Right ventricle myocardium inferior (tissue), 1 donor: ENCODE data around the gene RPP14. TPM values are rescaled to one million over a fixed set of nuclear protein-coding genes. Genes with fewer than 3 reads are reported as not detected.
"Not testable (repeated sequence)": the region's sequence is repeated elsewhere in the genome, so short reads cannot be mapped to it uniquely, and the experiment has no call there.

ENCODE experiments used
- ATAC-seq: fragments of 200-7000 bp; cut with Tn5 transposase; one replicate; pipeline ENCODE4 v1.9.1; 2020; ENCODE audit warnings: mild to moderate bottlenecking, moderate library complexity
- DNase-seq: peaks from one replicate; pipeline ENCODE4 v3.0.0; 2021; ENCODE audit errors: missing footprints
- intact Hi-C: fragments of 100-400 bp; cut with DNase I; formaldehyde crosslinking; loops from one replicate; pipeline ENCODE4 v1.11.0; 2022
- total RNA-seq: library from RNA; stranded (reverse); fragmentation: NEBNext Ultra II Directional; extraction: Animal tissue kit (Norgen Biotek cat#: 25700); gene quantifications from one replicate; pipeline ENCODE4 v1.2.1, GENCODE V29; 2021
- donor health status: DM: no; HTN: yes; CAD: no; lungs with severe emphysema.

RPP14 gene
- total RNA-seq, 1 donor from 2014 or later: 23.2 TPM

DNA sequence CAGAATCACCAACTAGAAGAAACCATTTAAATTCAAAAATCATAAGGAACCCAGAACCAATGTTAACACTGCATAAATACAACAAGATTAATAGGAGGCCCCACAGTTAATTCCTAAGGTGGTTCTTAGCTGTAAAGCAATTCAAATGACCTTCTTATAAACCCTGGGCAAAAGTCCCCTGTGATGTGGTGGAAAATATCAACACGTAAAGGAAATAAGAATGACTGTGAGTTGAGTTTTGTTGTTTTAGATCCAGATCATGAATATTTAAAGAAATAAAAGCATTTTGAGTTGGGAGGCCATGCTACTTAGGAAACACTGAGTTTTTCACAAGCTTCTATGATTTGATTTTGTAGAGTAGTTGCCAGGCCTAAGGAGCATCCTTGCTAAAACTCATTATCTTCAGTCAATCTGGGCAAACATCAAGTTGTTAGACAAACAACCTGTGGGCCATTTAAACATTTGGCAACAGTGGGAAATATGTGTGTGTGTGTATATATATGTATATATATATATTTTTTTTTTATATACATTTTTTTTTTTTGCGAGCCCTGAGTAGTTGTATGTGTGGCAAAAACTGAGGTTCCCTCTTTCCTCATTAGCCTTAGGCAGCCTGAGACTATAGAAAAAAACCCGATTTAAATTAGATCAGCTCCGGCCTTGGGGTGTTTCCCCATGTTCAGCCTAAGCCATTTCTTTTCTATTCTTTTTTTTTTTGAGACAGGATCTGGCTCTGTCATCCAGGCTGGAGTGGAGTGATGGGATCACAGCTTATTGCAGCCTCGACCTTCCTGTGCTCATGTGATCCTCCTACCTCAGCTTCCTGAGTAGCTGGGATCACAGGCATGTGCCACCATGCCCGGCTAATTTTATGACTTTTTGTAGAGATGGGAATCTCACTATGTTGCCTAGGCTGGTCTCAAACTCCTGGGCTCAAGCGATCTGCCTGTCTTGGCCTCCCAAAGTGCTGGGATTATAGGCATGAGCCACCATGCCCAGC is 18.6 kb downstream of the RPP14 start:
- intact Hi-C loops: loop anchor here (5.0 kb wide), 2 partner anchors 208 to 308 kb away; no protein-coding TSS in a partner anchor
- no peak for ATAC-seq

DNA sequence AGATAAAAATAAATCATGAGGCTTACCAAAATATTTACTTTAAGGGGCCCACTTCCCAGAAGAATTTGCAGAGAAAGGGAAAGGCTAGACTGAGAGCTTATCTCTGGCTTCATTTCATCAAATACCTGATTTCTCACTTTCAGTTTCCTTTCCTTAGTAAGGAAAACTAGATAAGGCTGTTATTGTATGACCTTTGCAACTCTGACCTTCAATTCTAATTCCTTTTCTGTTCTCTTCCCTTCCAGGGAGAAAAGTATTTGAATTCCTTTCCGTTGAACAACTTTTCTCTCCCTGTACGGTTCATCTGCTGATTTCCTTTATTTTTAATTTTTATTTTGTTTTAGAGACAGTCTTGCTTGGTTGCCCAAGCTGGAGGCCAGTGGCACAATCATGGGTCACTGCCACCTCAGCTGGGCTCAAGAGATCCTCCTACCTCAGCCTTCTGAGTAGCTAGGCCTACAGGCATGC is 19.5 kb downstream of the RPP14 start:
- intact Hi-C loops: no loop called here
- ATAC-seq (no peak), DNase-seq (no peak)

More for the DNA sequence above, 18.6 kb downstream of the RPP14 start:
- DNase-seq: no peak

DNA sequence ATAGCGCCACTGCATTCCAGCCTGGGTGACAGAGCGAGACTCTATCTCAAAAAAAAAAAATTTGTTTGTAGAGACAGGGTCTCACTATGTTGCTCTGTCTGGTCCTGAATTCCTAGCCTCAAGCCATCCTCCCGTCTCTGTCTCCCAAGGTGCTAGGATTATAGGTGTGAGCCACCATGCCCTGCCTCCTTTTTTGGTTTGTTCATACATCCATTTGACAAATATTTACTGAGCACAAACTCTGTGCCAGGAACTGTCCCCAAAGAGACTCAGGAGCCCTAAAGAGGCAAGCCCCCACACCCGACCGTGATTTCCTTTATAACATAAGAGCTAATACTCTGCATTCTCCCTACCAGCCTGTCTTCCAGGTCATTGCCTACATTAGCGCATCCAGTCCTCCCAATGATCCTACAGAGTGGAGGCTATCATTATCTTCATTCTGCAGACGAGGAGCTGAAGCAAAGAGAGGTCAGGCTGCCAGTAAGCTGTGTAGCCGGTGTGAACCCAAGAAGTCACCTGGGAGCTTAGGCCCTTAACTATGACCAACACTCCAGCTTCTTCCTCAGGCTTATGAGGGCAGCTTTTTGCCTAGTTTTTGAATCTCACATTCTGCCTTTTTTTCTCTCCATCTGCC is 20.3 kb downstream of the RPP14 start:
- DNase-seq (no peak), ATAC-seq (no peak)
- intact Hi-C loops: no loop called here

DNA sequence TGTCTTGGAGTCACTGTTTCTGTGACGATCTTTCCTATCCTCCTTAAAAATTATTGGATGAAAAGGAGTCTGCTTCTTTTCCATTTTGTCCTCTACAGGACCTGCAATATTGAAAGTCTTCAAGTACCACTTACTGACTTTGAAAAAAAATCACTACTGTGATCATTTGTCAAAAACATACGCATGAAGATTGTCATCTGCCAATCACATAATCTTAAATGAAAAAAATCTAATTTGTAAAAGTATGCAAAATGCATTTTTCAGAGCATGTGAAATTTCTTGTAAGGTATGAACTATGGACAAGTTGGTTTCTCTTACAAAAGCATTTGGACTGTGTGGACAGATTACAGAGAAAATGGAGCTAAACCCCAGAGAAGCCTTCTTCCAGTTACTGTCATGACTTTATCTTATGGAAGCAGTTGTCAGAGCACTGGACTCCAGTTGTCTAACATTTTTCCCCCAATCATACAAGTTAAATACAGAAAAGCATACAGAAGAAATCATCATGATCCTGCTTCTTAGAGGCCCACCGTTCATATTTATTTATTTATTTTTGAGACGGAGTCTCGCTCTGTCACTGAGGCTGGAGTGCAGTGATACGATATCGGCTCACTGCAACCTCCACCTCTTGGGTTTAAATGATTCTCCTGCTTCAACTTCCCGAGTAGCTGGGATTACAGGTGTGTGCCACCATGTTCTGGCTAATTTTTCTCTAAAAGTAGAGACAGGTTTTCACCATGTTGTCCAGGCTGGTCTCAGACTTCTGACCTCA is 23.3 kb downstream of the RPP14 start:
- intact Hi-C loops: no loop called here
- DNase-seq (no peak), ATAC-seq (no peak)

DNA sequence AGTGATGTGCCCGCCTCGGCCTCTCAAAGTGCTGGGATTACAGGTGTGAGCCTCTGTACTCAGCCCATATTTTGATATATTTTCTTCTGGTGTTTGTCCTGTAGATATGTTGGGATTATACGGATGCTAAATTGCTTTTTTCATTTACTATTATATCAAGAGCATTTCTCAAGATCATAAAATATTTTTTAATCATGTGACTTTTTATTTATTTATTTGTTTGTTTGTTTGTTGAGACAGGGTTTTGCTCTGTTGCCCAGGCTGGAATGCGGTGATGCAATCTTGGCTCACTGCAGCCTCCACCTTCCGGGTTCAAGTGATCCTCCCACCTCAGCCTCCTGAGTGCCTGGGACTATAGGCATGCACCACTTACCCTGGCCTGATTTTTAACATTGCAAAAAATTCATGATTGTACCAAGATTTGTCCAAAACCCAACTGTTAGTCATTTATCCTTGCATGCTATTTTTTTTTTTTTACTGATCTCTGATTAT is 23.9 kb downstream of the RPP14 start:
- intact Hi-C loops: no loop called here
- no peak for ATAC-seq
- DNase-seq: no peak

DNA sequence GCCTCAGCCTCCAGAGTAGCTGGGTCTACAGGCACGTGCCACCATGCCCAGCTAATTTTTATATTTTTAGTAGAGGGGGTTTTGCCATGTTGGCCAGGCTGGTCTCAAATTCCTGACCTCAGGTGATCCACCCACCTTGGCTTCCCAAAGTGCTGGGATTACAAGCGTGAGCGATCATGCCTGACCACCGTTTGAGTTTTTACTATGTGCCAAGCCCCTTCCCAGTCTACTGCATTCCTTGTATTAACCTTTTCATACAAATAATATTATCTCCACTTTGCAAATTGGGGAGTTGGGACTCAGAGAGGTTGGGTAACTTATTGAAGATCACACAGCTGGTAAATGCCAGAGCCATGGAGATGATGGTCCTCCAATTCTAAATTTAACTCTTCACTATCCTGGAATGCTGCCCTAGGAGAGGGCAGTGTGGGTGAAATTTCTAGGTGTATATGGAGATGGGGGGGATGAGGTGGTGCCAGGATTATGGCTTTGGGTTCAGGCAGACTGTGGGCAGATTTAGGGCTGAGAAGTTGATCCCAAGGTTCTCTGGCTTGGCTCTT is 25.6 kb downstream of the RPP14 start:
- DNase-seq: no peak
- intact Hi-C loops: loop anchor here (2.0 kb wide), 1 partner anchor 159 kb away; no protein-coding TSS in a partner anchor
- no peak for ATAC-seq

DNA sequence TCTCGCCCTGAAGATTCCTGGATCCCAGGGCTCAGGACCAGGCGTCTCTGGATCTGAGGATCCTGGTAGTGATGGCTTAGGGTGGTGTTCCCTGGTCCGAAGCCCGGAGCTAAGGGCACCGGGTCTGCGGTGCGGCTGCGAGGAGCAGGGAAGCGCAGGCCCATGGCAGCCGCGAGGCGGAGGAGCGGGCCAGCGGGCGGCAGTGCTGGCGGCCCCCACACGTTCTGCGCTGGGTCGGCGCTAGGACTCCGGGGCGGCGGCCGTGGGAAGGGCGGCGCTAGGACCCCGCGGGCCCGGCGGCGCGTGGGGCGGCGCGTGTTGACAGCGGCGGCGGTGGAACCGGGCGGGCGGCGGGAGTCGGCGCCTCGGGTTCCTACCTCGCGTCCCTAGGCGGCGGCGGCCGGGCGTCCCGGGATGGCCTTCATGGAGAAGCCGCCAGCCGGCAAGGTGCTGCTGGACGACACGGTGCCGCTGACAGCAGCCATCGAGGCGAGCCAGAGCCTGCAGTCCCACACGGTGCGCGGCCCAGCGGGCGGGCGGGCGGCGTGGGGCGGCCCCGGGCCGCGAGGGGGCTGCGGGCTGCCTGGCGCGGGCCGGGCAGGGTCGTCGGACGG is 26.6 kb downstream of the RPP14 start, which contains the start of gene PXK:
Gene PXK, plus strand, starts transcription at position 318 of the 614 bp plus-strand sequence. Its CDS starts 97 bp downstream, at position 415.
- intact Hi-C loops: loop anchor here (2.0 kb wide), 1 partner anchor 158 kb away; no protein-coding TSS in a partner anchor
- peak; percentile 96 for ATAC-seq

DNA sequence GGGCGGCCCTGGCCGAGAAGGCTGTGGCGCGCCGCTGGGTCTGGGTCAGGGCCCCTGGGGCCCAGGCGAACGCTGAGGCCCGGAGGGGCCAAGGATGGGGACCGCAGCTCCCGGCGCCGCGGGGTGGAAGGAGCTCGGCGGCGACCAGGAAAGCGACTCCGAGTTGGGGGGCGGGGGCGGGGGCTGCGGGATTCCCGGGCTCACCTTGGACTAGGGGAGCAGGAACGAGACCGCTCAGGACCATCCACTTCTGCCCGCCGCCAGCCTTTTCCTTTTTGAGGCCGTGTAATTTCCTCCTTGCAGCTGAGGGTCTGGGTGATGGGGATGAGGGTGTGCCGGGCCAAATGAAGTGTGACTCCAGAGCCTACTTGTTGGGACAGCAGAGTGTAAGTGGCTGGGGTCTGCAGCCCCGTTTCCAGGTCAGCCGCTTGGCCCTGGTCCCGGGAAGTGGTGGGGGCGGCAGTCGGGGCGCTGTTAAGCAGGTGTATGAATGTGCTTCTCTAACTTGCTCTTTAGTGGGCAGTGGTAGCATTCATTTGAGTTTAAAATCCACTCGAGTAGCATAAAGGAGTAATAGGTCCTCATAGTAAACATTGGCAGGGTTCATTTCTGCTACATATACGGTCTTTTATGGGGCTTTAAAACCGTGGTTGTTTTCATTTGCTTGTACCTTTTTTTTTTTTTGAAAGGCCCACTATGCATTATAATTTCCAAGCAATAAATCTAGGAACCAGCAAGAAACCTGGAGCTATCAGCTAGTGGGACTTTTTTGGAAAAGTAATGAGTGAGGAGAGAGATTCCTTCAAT is 27.4 kb downstream of the RPP14 start:
- intact Hi-C loops: loop anchor here (2.0 kb wide), 1 partner anchor 157 kb away; no protein-coding TSS in a partner anchor
- DNase-seq (no peak), ATAC-seq (peak; percentile 4)

More for the DNA sequence above, 26.6 kb downstream of the RPP14 start, which contains the start of gene PXK:
- DNase-seq: peak; percentile 93

DNA sequence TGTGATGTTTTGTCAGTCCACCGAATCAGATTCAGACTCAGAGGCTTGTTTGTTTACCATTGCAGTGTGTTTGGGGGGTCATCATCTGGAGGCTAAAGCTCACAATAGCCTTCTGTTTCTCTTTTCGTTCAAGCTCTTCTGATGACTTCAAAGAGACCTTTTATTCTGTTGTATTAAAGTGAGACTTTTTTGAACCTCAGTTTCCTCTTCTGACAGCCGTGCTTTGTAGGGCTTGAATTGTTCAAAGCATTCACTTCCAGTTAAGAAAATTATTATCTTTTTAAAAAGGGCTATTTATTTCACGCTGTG is 27.9 kb downstream of the RPP14 start:
- intact Hi-C loops: no loop called here
- no peak for ATAC-seq
- DNase-seq: no peak

DNA sequence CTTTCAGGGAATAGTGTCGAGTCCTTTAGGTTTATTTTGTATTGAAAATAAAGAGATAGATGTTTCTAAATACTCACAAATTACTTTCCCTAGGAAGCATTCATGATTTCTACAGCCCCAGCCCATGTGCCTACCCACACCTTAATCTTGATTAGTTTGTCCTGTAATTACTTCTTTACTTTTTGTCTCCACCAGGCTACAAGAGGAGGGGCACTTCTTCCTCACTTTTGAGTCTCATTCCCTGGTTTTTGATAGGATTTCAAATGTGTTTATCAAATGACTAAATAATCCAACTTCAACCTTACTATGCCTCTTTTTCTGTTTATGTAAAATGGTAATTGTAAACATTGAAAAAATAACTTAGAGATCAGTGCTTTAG is 28.4 kb downstream of the RPP14 start:
- DNase-seq: no peak
- no peak for ATAC-seq
- intact Hi-C loops: no loop called here

DNA sequence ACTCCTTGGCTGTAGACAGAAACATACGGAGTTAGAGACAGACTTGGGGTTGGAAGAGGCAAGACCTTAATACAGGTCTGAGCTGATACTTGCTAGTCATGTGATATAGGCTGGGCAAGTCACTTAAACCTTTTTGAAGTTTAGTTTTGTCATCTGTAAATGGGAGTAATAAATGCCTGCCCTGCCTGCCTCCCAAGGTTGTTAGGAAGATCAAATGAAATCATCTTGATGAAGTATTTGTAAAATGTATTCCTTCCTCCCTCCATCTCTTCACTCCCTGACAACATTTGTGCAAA is 29.6 kb downstream of the RPP14 start:
- intact Hi-C loops: no loop called here
- ATAC-seq (no peak), DNase-seq (no peak)

DNA sequence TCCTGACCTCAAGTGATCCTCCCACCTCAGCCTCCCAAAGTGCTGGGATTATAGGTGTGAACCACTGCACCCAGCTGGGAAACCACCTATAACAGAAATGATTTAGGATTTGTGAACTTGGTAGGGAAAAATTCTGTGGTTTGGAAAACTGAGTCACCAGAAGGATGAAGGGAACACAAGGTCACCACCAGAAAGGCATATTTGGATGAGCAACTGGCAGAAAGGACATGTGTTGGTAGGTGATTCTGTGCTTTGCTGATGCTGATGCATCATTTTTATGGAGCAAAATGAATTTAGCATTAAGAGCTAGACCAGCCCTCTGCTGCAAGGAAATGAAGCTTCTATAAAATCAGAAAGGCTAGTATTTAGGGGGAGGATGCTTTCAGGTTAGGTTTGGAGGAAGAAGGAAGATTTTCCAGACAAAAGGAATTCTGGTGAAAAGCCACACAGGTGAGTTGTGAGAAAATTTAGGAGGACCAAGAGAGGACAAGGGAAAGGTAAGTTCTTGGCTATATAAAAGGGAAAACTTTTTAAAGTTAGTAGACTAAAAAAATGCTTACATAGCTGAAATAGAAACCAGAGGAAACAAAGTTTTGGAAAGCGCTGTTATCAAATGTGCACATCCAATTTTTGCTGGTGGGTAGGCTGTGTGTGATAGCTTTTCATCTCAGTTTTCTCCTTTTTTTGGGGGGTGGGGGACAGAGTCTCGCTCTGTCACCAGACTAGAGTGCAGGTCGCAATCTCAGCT is 30.3 kb downstream of the RPP14 start:
- intact Hi-C loops: no loop called here
- DNase-seq (no peak), ATAC-seq (no peak)

DNA sequence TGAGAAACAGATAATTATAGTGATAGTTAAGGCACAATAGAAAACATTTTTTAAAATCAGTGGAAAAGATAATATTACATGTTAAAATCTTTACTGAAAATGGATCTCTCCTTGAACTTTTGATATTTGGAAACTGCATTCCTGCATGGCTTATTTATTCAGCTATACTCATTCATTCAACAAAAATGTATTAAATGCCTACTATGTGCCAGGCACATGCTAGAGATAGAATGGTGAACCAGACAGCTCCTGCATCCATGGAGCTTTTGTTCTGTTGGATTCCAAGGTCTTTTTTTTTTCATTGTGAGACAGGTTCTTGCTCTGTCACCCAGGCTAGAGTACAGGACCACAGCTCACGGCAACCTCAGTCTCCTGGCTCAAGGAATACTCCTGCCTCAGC is 31.1 kb downstream of the RPP14 start:
- DNase-seq (no peak), ATAC-seq (no peak)
- intact Hi-C loops: no loop called here

DNA sequence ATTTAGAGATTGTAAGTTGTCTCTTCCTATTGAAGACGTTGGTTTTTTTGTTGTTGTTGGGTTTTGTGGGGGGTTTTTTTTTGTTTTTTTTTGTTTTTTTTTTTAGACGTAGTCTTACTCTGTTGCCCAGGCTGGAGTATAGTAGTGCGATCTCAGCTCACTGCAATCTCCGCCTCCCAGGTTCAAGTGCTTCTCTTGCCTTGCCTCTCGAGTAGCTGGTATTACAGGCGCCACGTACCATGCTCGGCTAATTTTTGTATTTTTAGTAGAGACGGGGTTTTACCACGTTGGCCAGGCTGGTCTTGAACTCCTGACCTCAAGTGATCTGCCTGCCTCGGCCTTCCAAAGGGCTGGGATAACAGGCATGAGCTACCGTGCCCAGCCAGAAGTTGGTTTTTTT is 33.1 kb downstream of the RPP14 start:
- intact Hi-C loops, ATAC-seq, DNase-seq: not testable (repeated sequence)

DNA sequence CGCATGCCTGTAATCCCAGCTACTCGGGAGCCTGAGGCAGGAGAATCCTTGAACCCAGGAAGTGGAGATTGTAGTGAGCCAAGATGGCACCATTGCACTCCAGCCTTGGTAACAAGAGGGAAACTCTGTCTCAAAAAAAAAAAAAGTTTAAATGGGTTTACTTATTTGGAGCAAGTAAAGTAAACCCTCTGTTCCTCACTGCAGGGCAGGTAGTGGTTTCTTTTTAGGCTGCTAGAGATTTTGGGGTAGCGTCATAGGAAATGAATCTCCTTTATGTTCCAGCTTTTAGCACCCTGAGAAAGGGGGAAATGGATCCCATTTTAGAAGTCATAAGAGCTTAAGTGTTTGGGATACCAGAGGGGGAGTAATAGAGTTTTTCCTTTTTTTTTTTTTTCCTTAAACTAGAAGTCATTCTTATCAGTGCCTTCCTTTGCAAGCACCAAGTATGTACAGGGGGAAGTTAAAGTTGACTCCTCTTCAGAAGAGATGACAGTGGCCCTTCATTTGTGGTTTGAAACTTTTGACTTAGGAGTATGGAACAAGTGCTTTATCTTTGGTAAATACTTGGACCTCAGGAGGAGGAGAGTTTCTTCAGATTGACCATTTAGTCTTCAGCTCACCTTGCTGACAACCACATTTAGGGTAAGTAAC is 34.7 kb downstream of the RPP14 start:
- ATAC-seq (no peak), DNase-seq (no peak)
- intact Hi-C loops: no loop called here

DNA sequence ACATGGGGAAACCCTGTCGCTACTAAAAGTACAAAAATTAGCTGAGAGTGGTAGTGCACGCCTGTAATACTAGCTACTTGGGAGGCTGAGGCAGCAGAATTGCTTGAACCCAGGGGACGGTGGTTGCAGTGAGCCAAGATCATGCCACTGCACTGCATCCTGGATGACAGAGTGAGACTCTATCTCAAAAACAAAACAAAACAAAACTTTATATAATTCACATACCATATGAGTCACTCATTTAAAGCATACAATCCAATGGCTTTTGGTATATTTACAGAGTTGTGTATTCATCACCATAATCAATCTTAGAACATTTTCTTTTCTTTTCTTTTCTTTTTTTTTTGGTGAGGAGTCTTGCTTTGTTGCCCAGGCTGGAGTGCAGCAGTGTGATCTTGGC is 35.3 kb downstream of the RPP14 start:
- DNase-seq (no peak), ATAC-seq (no peak)
- intact Hi-C loops: no loop called here
